PC-9 (cell line): ENCODE results near the gene DRD1. TPM values are rescaled to one million over a fixed set of nuclear protein-coding genes. Genes with fewer than 3 reads are reported as not detected.
A peak's percentile ranks its signal among the peaks of the same experiment; 100 is the strongest.

Source experiments
- Bru-seq: library from RNA; stranded (reverse); fragments of 400-500 nt; gene quantifications from one replicate; lab custom pipeline; 2021; lab: Mats Ljungman, UMichigan
- BruChase-seq, 2 experiments: library from RNA; stranded (reverse); fragments of 400-500 nt; gene quantifications; one replicate each; lab custom pipeline; 2021; lab: Mats Ljungman, UMichigan
- BruUV-seq: library from RNA; stranded (reverse); fragments of 400-500 nt; replicated peaks from 2 replicates; lab custom pipeline; 2021; lab: Mats Ljungman, UMichigan
- CTCF ChIA-PET: fragments of 300-600 bp; sonication (Branson Sonifier 250); formaldehyde crosslinking; loops from one replicate; lab custom pipeline; 2022; ENCODE audit warnings: antibody characterized with exemption; lab: Charles Lee
- POLR2A ChIA-PET: fragments of 300-600 bp; sonication (Branson Sonifier 250); formaldehyde crosslinking; loops from one replicate; lab custom pipeline; 2022; ENCODE audit warnings: antibody characterized with exemption; ENCODE audit not compliant: unreplicated experiment; lab: Charles Lee
- DNase-seq, 2 experiments: peaks; one replicate each; pipeline versions ENCODE4 v3.0.0 to v3.0.0-alpha.2; 2015 to 2022; ENCODE audit warnings: mixed read lengths in 1 of 2
- H2AFZ ChIP-seq: fragments of 200-600 bp; sonication (generic); 2 replicates; pipeline ENCODE4 v1.8.1; 2017; ENCODE audit warnings: antibody characterized with exemption
- H3F3A ChIP-seq: fragments of 200-600 bp; sonication (generic); 2 replicates; pipeline ENCODE4 v1.8.1; 2017; ENCODE audit warnings: antibody characterized with exemption, mild to moderate bottlenecking, low read depth; ENCODE audit not compliant: insufficient read depth
- H3K27ac ChIP-seq: fragments of 200-600 bp; sonication (generic); 2 replicates; pipeline ENCODE4 v1.6.1; 2016; ENCODE audit warnings: mixed run types
- H3K27me3 ChIP-seq: fragments of 200-600 bp; sonication (generic); 2 replicates; pipeline ENCODE4 v1.6.1; 2016; ENCODE audit warnings: low read depth, mixed run types; ENCODE audit not compliant: insufficient read depth
- H3K36me3 ChIP-seq: fragments of 200-600 bp; sonication (generic); 2 replicates; pipeline ENCODE4 v1.6.1; 2016; ENCODE audit warnings: low read depth, mixed run types
- H3K4me1 ChIP-seq: fragments of 200-600 bp; sonication (generic); replicated peaks from 2 replicates; pipeline ENCODE4 v1.6.1; 2016; ENCODE audit warnings: mixed run types; ENCODE audit not compliant: insufficient read depth
- H3K4me2 ChIP-seq: fragments of 200-600 bp; sonication (generic); 2 replicates; pipeline ENCODE4 v1.6.1; 2017; ENCODE audit warnings: mixed run types
- H3K4me3 ChIP-seq: fragments of 200-600 bp; sonication (generic); 2 replicates; pipeline ENCODE4 v1.6.1; 2016; ENCODE audit warnings: mixed run types
- H3K79me2 ChIP-seq: fragments of 200-600 bp; sonication (generic); 2 replicates; pipeline ENCODE4 v1.6.1; 2017; ENCODE audit warnings: low read depth, mixed run types
- H3K9me2 ChIP-seq: fragments of 200-600 bp; sonication (generic); 2 replicates; pipeline ENCODE4 v1.8.1; 2017; ENCODE audit warnings: mild to moderate bottlenecking; ENCODE audit not compliant: insufficient read depth
- H3K9me3 ChIP-seq: fragments of 200-600 bp; sonication (generic); 2 replicates; pipeline ENCODE4 v1.8.1; 2016; ENCODE audit warnings: low read depth; ENCODE audit not compliant: insufficient read depth
- H4K20me1 ChIP-seq: fragments of 200-600 bp; sonication (generic); 2 replicates; pipeline ENCODE4 v1.8.1; 2017; ENCODE audit not compliant: insufficient read depth
- EZH2 ChIP-seq: fragments of 200-600 bp; sonication (generic); IDR thresholded peaks from 2 replicates; pipeline ENCODE4 v1.8.0; 2017; ENCODE audit warnings: antibody characterized with exemption, low read depth
- intact Hi-C: fragments of 100-400 bp; cut with micrococcal nuclease; formaldehyde crosslinking; loops from one replicate; pipeline ENCODE4 v1.10.0; 2022; ENCODE audit not compliant: unreplicated experiment
- long read RNA-seq: library from polyadenylated mRNA; stranded (forward); transcript quantifications from one replicate; pipeline ENCODE4 v2.0.0, GENCODE V29; 2022
- total RNA-seq: library from RNA; stranded (reverse); gene quantifications from 2 replicates; pipeline ENCODE4 v1.2.3, GENCODE V29; 2021
- TF ChIP-seq, protein P1 (sequence below): fragments of 200-600 bp; sonication (generic); conservative IDR thresholded peaks from 2 replicates; pipeline ENCODE4 v1.6.1; 2017; ENCODE audit warnings: mixed run types, antibody characterized with exemption, mild to moderate bottlenecking, moderate library complexity

The DRD1 gene
- total RNA-seq: not detected in 2 replicates
- not detected for Bru-seq, nascent RNA
- BruChase-seq, experiment 1, labeled RNA remaining after a 2-hour chase: not detected
- not detected for BruChase-seq, experiment 2, labeled RNA remaining after a 6-hour chase
- long read RNA-seq: 0 reads

DNA sequence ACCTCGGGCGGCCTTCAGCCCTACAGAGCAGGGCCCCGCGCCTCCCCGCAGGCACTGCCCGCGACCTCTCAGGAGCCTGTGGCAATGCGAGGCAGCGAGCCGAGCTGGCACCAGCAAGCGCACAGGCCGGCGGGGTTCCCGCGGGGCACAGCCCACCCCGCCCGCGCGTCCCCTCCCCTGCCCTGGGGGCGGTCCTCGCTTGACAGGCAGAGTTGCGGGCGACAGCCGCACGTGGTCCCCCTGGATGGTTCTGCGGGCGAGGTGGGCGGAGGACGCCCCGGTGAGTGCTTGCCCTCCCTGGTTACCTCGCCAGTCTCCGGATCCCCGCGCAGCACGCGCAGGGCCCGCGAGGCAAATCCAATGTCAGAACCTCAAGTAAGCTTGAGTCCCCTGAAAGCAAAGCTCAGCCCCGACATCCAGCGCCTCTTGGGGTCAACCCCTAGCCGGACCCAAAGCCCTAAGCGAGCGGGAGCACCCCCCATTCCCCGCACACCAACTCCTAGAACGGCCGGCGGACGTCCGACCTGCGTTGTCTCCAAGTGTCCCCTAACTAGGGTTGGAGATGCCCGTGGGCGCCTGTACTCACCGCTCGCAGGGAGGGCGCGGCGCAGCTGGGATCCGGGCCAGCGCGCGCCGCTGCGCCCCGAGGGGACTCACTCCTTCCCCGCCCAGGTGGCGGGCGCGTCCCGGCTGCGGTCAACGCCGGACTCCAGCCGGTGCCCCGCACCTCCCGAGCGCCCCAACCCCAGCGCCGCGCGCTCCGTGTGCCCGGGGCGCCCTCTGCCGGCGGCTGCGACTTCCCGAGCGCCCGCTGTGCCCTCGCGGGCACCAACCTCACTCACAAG, at the start of gene DRD1:
TSS of gene DRD1 (minus strand) at position 123 of the 845 bp plus-strand sequence. CDS start 1,083 bp downstream, outside the sequence.
- Histone ChIP-seq H3K27ac (no peak within 1 kb of the TSS), H3K4me2 (no peak within 1 kb of the TSS)
- CTCF ChIA-PET: no interaction called here

GRCh38 chr5:175493726-175494125, 49.7 kb upstream of the DRD1 start:
- Histone ChIP-seq H3K9me3 (no peaks in the 10 kb centered on the region), H3K36me3 (peaks cover 25% of the 10 kb centered on the region; the same call in 1 of the 2 replicates), H3K4me2 (no peak overlapping the region), H2AFZ (no peak overlapping the region), H3K79me2 (peaks cover 6% of the 10 kb centered on the region; the same call in 1 of the 2 replicates), H3K4me3 (no peak overlapping the region), H3K9me2 (no peaks in the 10 kb centered on the region), H3K27me3 (no peaks in the 10 kb centered on the region), H4K20me1 (peaks cover 29% of the 10 kb centered on the region), H3F3A (no peaks in the 10 kb centered on the region), H3K27ac (no peak overlapping the region), H3K4me1 (no peaks in the 10 kb centered on the region)
- intact Hi-C loops: no loop called here
- CTCF ChIA-PET: no interaction called here
- TF ChIP-seq EZH2: no peak
- TF ChIP-seq, protein P1, sequence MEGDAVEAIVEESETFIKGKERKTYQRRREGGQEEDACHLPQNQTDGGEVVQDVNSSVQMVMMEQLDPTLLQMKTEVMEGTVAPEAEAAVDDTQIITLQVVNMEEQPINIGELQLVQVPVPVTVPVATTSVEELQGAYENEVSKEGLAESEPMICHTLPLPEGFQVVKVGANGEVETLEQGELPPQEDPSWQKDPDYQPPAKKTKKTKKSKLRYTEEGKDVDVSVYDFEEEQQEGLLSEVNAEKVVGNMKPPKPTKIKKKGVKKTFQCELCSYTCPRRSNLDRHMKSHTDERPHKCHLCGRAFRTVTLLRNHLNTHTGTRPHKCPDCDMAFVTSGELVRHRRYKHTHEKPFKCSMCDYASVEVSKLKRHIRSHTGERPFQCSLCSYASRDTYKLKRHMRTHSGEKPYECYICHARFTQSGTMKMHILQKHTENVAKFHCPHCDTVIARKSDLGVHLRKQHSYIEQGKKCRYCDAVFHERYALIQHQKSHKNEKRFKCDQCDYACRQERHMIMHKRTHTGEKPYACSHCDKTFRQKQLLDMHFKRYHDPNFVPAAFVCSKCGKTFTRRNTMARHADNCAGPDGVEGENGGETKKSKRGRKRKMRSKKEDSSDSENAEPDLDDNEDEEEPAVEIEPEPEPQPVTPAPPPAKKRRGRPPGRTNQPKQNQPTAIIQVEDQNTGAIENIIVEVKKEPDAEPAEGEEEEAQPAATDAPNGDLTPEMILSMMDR: no peak
- DNase-seq: no peak
- no TSS peak for BruUV-seq
- POLR2A ChIA-PET: no interaction called here

More for the DNA sequence above, at the start of gene DRD1:
- Histone ChIP-seq H2AFZ (no peak within 1 kb of the TSS), H3K79me2 (no peaks in the 10 kb centered on the region), H3K9me3 (no peaks in the 10 kb centered on the region; the same call in 1 of the 2 replicates), H3K4me1 (no peaks in the 10 kb centered on the region), H3K9me2 (no peaks in the 10 kb centered on the region), H4K20me1 (no peaks in the 10 kb centered on the region; the same call in 1 of the 2 replicates), H3K4me3 (no peak within 1 kb of the TSS), H3F3A (no peaks in the 10 kb centered on the region), H3K36me3 (no peaks in the 10 kb centered on the region), H3K27me3 (peaks cover 60% of the 10 kb centered on the region)
- BruUV-seq: no TSS peak
- intact Hi-C loops: no loop called here
- TF ChIP-seq, protein P1: no peak
- TF ChIP-seq EZH2: no peak
- DNase-seq: peak in 1 of 2 experiments; percentile 9
- POLR2A ChIA-PET: no interaction called here

GRCh38 chr5:175493260-175493659, 49.3 kb upstream of the DRD1 start:
- POLR2A ChIA-PET: no interaction called here
- intact Hi-C loops: no loop called here
- Histone ChIP-seq H3K27me3 (no peaks in the 10 kb centered on the region), H3K36me3 (peaks cover 25% of the 10 kb centered on the region; the same call in 1 of the 2 replicates), H3F3A (no peaks in the 10 kb centered on the region), H4K20me1 (peaks cover 32% of the 10 kb centered on the region), H3K4me2 (no peak overlapping the region), H3K27ac (no peak overlapping the region), H2AFZ (no peak overlapping the region), H3K9me2 (no peaks in the 10 kb centered on the region), H3K4me1 (no peaks in the 10 kb centered on the region), H3K4me3 (no peak overlapping the region), H3K79me2 (peaks cover 6% of the 10 kb centered on the region; the same call in 1 of the 2 replicates), H3K9me3 (no peaks in the 10 kb centered on the region)
- no peak for DNase-seq
- CTCF ChIA-PET: no interaction called here
- TF ChIP-seq, protein P1: no peak
- TF ChIP-seq EZH2: no peak
- BruUV-seq: no TSS peak
